Breast epithelium (tissue), 4 donors: ENCODE measurements around the gene ESPNL. TPM values are rescaled to one million over a fixed set of nuclear protein-coding genes. Genes with fewer than 3 reads are reported as not detected.
"Not testable (repeated sequence)": the region's sequence is repeated elsewhere in the genome, so short reads cannot be mapped to it uniquely, and the experiment has no call there.

Source experiments
- DNase-seq, 2 donors: peaks; one replicate each; pipeline ENCODE4 v3.0.0-alpha.2; 2019; ENCODE audit warnings: low spot score in 2 of 2
- H3K27ac ChIP-seq, 2 donors: fragments of 200-600 bp; sonication (generic) in 1 of 2; one replicate each; pipeline ENCODE4 v1.5.1; 2016 to 2019; ENCODE audit warnings: mild to moderate bottlenecking in 1 of 2
- H3K27me3 ChIP-seq, 2 donors: fragments of 200-600 bp; sonication (generic) in 1 of 2; one replicate each; pipeline versions ENCODE4 v1.5.1 to v1.6.0; 2017 to 2019; ENCODE audit warnings: control low read depth in 1 of 2, mild to moderate bottlenecking in 1 of 2
- H3K36me3 ChIP-seq: fragments of 200-600 bp; one replicate; pipeline ENCODE4 v1.5.1; 2019
- H3K4me1 ChIP-seq, 2 donors: fragments of 200-600 bp; sonication (generic); one replicate each; pipeline ENCODE4 v1.5.1; 2016 to 2019; ENCODE audit warnings: control low read depth in 1 of 2
- H3K4me3 ChIP-seq, 3 donors: fragments of 200-600 bp; sonication (generic); 1 replicate in 2 of 3; 2 replicates in 1 of 3; pipeline ENCODE4 v1.5.1; 2016 to 2019; ENCODE audit warnings: mild to moderate bottlenecking in 3 of 3, moderate library complexity in 2 of 3
- H3K9me3 ChIP-seq, 2 donors: fragments of 200-600 bp; sonication (generic) in 1 of 2; one replicate each; pipeline ENCODE4 v1.5.1; 2016 to 2019; ENCODE audit warnings: control low read depth in 1 of 2
- POLR2A ChIP-seq: fragments of 450-650 bp; IDR thresholded peaks from one replicate; pipeline ENCODE4 v1.6.1; 2016; ENCODE audit warnings: antibody characterized with exemption, mild to moderate bottlenecking, moderate library complexity
- POLR2AphosphoS5 ChIP-seq, 3 donors: sonication (generic); formaldehyde crosslinking; IDR thresholded peaks; one replicate each; pipeline ENCODE4 v1.6.1; 2017; ENCODE audit warnings: antibody characterized with exemption in 3 of 3
- intact Hi-C: fragments of 100-400 bp; cut with DNase I; formaldehyde crosslinking; loops from one replicate; pipeline ENCODE4 v1.15.1; 2023; ENCODE audit warnings: low total_unique reads
- total RNA-seq, 3 donors: library from RNA; depleted of rRNA; stranded (reverse); fragments of >200 nt; gene quantifications; one replicate each; pipeline ENCODE4 v1.1.0, GENCODE V29; 2016
- TF ChIP-seq, protein P1 (sequence below), 3 donors: fragments of 450-650 bp; IDR thresholded peaks; one replicate each; pipeline ENCODE4 v1.5.1; 2016 to 2017; ENCODE audit warnings: antibody characterized with exemption in 3 of 3, mild to moderate bottlenecking in 3 of 3, moderate library complexity in 3 of 3

Gene ESPNL, protein sequence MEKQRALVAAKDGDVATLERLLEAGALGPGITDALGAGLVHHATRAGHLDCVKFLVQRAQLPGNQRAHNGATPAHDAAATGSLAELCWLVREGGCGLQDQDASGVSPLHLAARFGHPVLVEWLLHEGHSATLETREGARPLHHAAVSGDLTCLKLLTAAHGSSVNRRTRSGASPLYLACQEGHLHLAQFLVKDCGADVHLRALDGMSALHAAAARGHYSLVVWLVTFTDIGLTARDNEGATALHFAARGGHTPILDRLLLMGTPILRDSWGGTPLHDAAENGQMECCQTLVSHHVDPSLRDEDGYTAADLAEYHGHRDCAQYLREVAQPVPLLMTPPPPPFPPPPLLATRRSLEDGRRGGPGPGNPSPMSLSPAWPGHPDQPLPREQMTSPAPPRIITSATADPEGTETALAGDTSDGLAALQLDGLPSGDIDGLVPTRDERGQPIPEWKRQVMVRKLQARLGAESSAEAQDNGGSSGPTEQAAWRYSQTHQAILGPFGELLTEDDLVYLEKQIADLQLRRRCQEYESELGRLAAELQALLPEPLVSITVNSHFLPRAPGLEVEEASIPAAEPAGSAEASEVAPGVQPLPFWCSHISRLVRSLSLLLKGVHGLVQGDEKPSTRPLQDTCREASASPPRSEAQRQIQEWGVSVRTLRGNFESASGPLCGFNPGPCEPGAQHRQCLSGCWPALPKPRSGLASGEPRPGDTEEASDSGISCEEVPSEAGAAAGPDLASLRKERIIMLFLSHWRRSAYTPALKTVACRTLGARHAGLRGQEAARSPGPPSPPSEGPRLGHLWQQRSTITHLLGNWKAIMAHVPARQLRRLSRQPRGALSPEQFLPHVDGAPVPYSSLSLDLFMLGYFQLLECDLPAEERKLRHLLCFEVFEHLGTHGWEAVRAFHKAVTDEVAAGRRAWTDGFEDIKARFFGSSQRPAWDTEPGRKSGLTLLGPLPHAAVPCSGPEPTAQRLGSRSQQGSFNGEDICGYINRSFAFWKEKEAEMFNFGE
- total RNA-seq: 1 to 10 TPM in 1 of 3 donors, under 1 TPM in 2; 0.15 to 1.3 (median 0.64) TPM

DNA sequence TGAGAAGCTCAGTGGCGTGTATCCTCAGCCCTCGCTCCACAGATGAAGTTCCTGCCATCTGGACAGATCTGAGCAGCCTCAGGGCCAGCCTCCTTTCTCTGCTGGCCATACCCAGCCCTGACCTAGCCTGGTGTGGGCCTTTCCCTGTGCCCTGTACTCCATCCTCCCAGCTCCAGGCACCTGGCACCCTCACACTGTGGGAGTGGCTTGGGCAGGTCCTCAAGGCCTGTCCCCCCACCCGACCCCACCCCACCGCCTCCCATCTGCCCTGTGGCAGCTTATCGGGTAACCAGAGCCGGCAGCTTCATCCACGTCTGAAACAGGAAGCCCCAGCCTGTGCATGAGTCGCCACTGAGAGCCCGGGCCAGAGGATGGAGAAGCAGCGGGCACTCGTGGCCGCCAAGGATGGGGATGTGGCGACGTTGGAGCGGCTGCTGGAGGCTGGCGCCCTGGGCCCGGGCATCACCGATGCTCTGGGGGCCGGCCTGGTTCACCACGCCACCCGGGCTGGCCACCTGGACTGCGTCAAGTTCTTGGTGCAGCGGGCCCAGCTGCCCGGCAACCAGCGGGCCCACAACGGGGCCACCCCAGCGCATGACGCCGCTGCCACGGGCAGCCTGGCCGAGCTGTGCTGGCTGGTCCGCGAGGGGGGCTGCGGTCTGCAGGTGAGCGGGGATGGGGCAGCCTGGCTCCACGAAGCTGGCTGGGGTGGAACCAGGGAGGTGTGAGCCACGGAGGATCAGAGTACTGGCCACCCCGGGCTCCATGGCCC is at the start of gene ESPNL:
TSS of gene ESPNL (plus strand) at position 292 of the 772 bp plus-strand sequence. CDS start at position 372, 80 bp downstream.
- intact Hi-C loops: no loop called here
- H3K9me3 ChIP-seq: no peaks in the 10 kb centered on the region
- H3K27ac ChIP-seq: no peak within 1 kb of the TSS
- TF ChIP-seq, protein P1, sequence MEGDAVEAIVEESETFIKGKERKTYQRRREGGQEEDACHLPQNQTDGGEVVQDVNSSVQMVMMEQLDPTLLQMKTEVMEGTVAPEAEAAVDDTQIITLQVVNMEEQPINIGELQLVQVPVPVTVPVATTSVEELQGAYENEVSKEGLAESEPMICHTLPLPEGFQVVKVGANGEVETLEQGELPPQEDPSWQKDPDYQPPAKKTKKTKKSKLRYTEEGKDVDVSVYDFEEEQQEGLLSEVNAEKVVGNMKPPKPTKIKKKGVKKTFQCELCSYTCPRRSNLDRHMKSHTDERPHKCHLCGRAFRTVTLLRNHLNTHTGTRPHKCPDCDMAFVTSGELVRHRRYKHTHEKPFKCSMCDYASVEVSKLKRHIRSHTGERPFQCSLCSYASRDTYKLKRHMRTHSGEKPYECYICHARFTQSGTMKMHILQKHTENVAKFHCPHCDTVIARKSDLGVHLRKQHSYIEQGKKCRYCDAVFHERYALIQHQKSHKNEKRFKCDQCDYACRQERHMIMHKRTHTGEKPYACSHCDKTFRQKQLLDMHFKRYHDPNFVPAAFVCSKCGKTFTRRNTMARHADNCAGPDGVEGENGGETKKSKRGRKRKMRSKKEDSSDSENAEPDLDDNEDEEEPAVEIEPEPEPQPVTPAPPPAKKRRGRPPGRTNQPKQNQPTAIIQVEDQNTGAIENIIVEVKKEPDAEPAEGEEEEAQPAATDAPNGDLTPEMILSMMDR (IDR thresholded peaks at IDR 0.05): no peak
- no peak for TF ChIP-seq POLR2AphosphoS5 (IDR thresholded peaks at IDR 0.05)
- TF ChIP-seq POLR2A: no peak
- no peaks in the 10 kb centered on the region for H3K36me3 ChIP-seq
- no peak within 1 kb of the TSS for H3K4me3 ChIP-seq
- no peaks in the 10 kb centered on the region for H3K4me1 ChIP-seq
- peak in 1 of 2 donors; percentile 42 for DNase-seq
- H3K27me3 ChIP-seq: no peaks in the 10 kb centered on the region

DNA sequence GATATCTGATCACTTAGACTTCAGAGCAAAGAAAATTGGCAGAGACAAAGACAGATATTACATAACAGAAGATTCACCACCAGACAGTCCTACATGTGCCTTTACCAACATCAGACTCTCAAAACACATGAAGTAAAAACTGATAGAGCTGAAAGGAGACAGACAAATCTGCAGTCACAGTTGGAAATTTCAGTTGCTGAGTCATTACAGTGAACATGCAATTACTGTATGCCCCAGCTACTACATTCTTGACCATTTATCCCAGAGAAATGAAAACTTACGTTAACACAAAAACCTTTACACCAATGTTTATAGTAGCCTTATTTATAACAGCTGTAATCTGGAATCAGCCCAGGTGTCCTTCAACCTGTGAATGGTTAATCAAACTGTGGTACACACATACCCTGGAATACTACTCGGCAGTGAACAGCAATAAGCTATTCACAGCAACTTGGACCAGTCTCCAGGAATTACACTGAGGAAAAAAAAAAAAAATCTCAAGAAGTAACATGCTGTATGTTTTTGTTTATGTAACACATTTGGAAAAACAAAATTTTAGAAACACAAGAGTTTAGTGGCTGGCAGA is 46.9 kb upstream of the ESPNL start:
- H3K27me3 ChIP-seq: no peaks in the 10 kb centered on the region
- no peaks in the 10 kb centered on the region for H3K36me3 ChIP-seq
- no peak overlapping the region for H3K4me3 ChIP-seq
- no peak overlapping the region for H3K27ac ChIP-seq
- no peak for DNase-seq
- H3K9me3 ChIP-seq: no peaks in the 10 kb centered on the region
- intact Hi-C loops: no loop called here
- H3K4me1 ChIP-seq: no peaks in the 10 kb centered on the region
- TF ChIP-seq POLR2AphosphoS5 (IDR thresholded peaks at IDR 0.05) (no peak), POLR2A (no peak)
- TF ChIP-seq, protein P1 (IDR thresholded peaks at IDR 0.05): no peak

DNA sequence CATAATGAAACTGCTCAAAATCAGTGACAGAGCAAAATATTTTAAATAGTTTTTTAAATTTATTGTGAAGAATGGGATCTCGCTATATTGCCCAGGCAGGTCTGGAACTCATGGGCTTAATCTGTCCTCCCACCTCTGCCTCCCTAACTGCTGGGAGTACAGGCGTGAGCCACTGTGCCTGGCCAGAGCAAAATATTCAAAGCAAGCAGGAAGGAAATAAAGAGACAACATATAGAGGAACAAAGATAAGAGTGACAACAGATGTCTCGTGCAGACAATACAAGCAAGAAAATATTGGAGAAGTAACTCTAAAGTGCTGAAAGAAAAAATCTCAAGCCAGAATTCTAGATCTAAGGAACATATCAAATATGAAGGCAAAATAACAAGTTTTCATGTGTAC is 44.3 kb upstream of the ESPNL start:
- Histone ChIP-seq H3K36me3 (no peaks in the 10 kb centered on the region), H3K4me3 (no peak overlapping the region), H3K27me3 (no peaks in the 10 kb centered on the region), H3K27ac (no peak overlapping the region), H3K9me3 (no peaks in the 10 kb centered on the region), H3K4me1 (no peaks in the 10 kb centered on the region)
- no peak for DNase-seq
- TF ChIP-seq POLR2AphosphoS5 (IDR thresholded peaks at IDR 0.05) (no peak), POLR2A (no peak)
- TF ChIP-seq, protein P1 (IDR thresholded peaks at IDR 0.05): no peak
- intact Hi-C loops: no loop called here

DNA sequence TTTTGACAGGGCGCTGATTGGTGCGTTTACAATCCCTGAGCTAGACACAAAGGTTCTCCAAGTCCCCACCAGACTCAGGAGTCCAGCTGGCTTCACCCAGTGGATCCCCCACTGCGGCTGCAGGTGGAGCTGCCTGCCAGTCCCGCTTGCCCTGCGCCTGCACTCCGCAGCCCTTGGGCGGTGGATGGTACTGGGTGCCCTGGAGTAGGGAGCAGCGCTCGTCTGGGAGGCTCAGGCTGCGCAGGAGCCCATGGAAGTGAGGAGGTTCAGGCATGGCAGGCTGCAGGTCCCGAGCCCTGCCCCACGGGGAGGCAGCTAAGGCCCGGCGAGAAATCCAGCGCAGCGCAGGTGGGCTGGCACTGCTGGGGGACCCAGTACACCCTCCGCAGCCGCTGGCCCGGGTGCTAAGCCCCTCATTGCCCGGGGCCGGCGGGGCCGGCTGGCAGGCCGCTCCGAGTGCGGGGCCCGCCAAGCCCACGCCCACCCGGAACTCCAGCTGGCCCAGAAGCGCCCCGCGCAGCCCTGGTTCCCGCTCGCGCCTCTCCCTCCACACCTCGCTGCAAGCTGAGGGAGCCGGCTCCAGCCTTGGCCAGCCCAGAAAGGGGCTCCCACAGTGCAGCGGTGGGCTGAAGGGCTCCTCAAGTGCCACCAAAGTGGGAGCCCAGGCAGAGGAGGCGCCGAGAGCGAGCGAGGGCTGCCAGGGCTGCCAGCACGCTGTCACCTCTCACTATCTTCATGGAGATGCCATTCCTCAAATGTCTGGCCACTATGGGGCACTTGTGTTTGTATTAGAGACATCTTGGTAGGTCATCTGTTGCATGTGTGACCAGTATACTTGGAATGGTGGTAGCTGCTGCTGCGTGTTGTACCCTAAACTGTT is 42.2 kb upstream of the ESPNL start:
- H3K27me3 ChIP-seq, H3K4me1 ChIP-seq, DNase-seq, intact Hi-C loops, H3K4me3 ChIP-seq, H3K27ac ChIP-seq, H3K36me3 ChIP-seq, H3K9me3 ChIP-seq: not testable (repeated sequence)
